NB4 (cell line): Measurements from ENCODE around the gene DGKB.

Source experiments
- DNase-seq: peaks from one replicate; pipeline ENCODE4 v3.0.0; 2010; ENCODE audit warnings: low read depth
- H3K4me3 ChIP-seq: one replicate; pipeline ENCODE4 v1.5.1; 2011; ENCODE audit warnings: mild to moderate bottlenecking, low read depth, low read length, moderate library complexity
- CTCF ChIP-seq: IDR thresholded peaks from one replicate; pipeline ENCODE4 v1.5.1; 2012; ENCODE audit warnings: low read depth, low read length
- MAX ChIP-seq: IDR thresholded peaks from 2 replicates; pipeline ENCODE4 v1.6.1; 2011; ENCODE audit warnings: low read depth, low read length
- MYC ChIP-seq: IDR thresholded peaks from 2 replicates; pipeline ENCODE4 v1.6.1; 2011; ENCODE audit warnings: low read depth, low read length
- POLR2A ChIP-seq: IDR thresholded peaks from 2 replicates; pipeline ENCODE4 v1.6.1; 2011; ENCODE audit warnings: mild to moderate bottlenecking; ENCODE audit not compliant: insufficient read length; ENCODE audit errors: extremely low read depth

DGKB gene

GRCh38 chr7:14339861-14340260 lies 562.7 kb downstream of the DGKB start:
- TF ChIP-seq MYC, result no peak
- no peak for TF ChIP-seq POLR2A
- TF ChIP-seq MAX, result no peak
- TF ChIP-seq CTCF, result no peak
- no peak for DNase-seq
- H3K4me3 ChIP-seq, result no peak overlapping the region

GRCh38 chr7:14336256-14336655 lies 566.3 kb downstream of the DGKB start:
- no peak overlapping the region for H3K4me3 ChIP-seq
- TF ChIP-seq POLR2A, result no peak
- no peak for TF ChIP-seq MAX
- TF ChIP-seq CTCF, result no peak
- no peak for TF ChIP-seq MYC
- DNase-seq, result no peak

- no peak for DNase-seq
- H3K4me3 ChIP-seq, result no peak overlapping the region
- no peak for TF ChIP-seq MYC
- TF ChIP-seq CTCF, result no peak
- TF ChIP-seq MAX, result no peak
- no peak for TF ChIP-seq POLR2A
Measured at GRCh38 chr7:14332155-14332554, 570.4 kb downstream of the DGKB start.

GRCh38 chr7:14324767-14325166 lies 577.8 kb downstream of the DGKB start:
- no peak for DNase-seq
- no peak overlapping the region for H3K4me3 ChIP-seq
- TF ChIP-seq CTCF, result no peak
- TF ChIP-seq MAX, result no peak
- TF ChIP-seq MYC, result no peak
- no peak for TF ChIP-seq POLR2A

- no peak for DNase-seq
Measured at GRCh38 chr7:14322724-14323123, 579.8 kb downstream of the DGKB start.

More at GRCh38 chr7:14322724-14323123, 579.8 kb downstream of the DGKB start:
- no peak overlapping the region for H3K4me3 ChIP-seq
- TF ChIP-seq MYC (no peak), MAX (no peak), CTCF (no peak), POLR2A (no peak)
